Kidney (tissue), 14 donors: ENCODE measurements around the gene LBX2. TPM values are rescaled to one million over a fixed set of nuclear protein-coding genes. Genes with fewer than 3 reads are reported as not detected.

Experiments
- DNase-seq, 5 donors: peaks; one replicate each; pipeline ENCODE4 v3.0.0-alpha.2; 2013 to 2020
- FAIRE-seq: peaks from 2 replicates; lab custom pipeline; 2012; peaks lifted over from hg19 to GRCh38; lab: Jason Lieb, UNC
- H3K27ac ChIP-seq, 2 donors: one replicate each; pipeline ENCODE4 v1.7.0; 2013; ENCODE audit warnings: low read depth in 2 of 2, low read length in 2 of 2, inconsistent platforms in 1 of 2
- H3K27me3 ChIP-seq: one replicate; pipeline ENCODE4 v1.7.1; 2013; ENCODE audit warnings: low read length, inconsistent platforms; ENCODE audit not compliant: control insufficient read depth, insufficient read depth
- H3K36me3 ChIP-seq, 3 donors: one replicate each; pipeline versions ENCODE4 v1.7.0 to v1.7.1; 2013; ENCODE audit warnings: low read length in 3 of 3, control low read depth in 1 of 3, inconsistent platforms in 1 of 3; ENCODE audit not compliant: insufficient read depth in 3 of 3, control insufficient read depth in 2 of 3
- H3K4me1 ChIP-seq, 3 donors: one replicate each; pipeline versions ENCODE4 v1.7.0 to v1.7.1; 2013; ENCODE audit warnings: low read length in 3 of 3, inconsistent platforms in 1 of 3, low read depth in 1 of 3; ENCODE audit not compliant: control insufficient read depth in 2 of 3, insufficient read depth in 2 of 3
- H3K4me3 ChIP-seq, 3 donors: one replicate each; pipeline versions ENCODE4 v1.7.0 to v1.8.1; 2013; ENCODE audit warnings: low read length in 3 of 3, control low read depth in 1 of 3, inconsistent platforms in 1 of 3
- H3K9ac ChIP-seq, 3 donors: one replicate each; pipeline versions ENCODE4 v1.7.0 to v1.7.1; 2013; ENCODE audit warnings: low read length in 3 of 3, control low read depth in 1 of 3, inconsistent platforms in 1 of 3
- H3K9me3 ChIP-seq, 3 donors: one replicate each; pipeline versions ENCODE4 v1.7.0 to v1.7.1; 2013; ENCODE audit warnings: low read length in 3 of 3, control low read depth in 1 of 3, inconsistent platforms in 1 of 3; ENCODE audit not compliant: control insufficient read depth in 2 of 3, insufficient read depth in 1 of 3
- intact Hi-C: fragments of 100-400 bp; cut with DNase I; formaldehyde crosslinking; loops from one replicate; pipeline ENCODE4 v1.11.1; 2022
- polyA plus RNA-seq: library from polyadenylated mRNA; stranded (reverse); fragments of 350-450 nt; fragmentation: Illumina TruSeq; extraction: RNeasy Lipid Tissue Mini Kit (QIAGEN cat#74804); gene quantifications from one replicate; pipeline ENCODE4 v1.2.3, GENCODE V29; 2014; ENCODE audit warnings: low read depth, low replicate concordance; ENCODE audit not compliant: insufficient read depth
- total RNA-seq: library from RNA; stranded (reverse); fragmentation: NEBNext Ultra II Directional; extraction: Animal tissue kit (Norgen Biotek cat#: 25700); gene quantifications from one replicate; pipeline ENCODE4 v1.2.1, GENCODE V29; 2021
- TF ChIP-seq, protein P1 (sequence below): IDR thresholded peaks from 3 replicates; pipeline ENCODE4 v1.5.1; 2012; ENCODE audit warnings: mild to moderate bottlenecking, moderate library complexity, borderline replicate concordance; ENCODE audit not compliant: insufficient read depth; ENCODE audit errors: extremely low read depth
- donor health status: control.
- donor health status: control.
- donor health status: control.
- donor health status: control.
- donor health status: control.
- donor health status: DM: yes; HTN: yes; CAD: no.
- donor health status: Normal renal cell carcinoma (clear cell type).

The LBX2 gene
- total and polyA plus RNA-seq, 2 donors from 2014 or later = 1.5 to 2.5 TPM

DNA sequence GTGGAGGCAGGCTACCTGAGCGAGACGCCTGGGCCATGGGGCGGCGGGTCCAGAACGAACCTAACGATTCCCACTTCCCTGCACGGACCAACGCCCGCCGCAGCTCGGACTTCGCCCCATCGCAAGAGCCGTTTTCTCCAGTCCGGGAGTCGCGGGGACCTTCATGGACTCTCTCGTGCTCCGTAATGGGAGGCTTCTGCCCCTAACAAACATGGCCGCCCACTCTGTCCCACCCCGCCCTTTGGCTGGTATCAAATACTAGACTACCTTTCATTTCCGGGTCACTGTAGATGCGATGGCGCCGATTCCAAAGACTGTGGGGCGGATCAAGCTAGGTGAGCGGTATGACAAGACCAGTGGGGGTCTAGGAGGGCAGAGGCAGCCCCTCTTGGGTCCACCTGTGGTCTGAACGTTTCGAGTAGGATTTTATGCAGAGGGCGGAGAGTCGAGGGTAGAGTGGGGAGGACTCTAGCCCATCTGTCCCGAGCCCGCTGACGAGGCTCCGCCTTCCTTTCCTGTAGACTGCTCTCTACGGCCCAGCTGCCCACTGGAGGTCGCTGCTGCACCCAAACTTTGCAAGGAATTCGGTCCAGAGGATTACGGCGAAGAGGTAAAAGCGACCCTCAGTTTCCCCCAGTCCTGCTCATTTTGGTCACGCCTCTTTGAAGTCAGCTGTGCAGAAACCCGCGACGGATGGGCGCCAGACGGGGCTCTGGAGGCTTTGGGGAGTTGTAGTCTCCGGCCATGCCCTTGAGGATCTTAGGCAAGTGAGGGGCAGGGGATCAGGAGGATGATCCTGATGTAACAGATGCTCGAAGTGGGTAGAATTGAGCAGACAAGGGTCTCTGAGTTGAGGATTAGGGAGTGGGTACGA is 16.4 kb downstream of the LBX2 start, which contains the start of the genes CCDC142 and TTC31:
Gene CCDC142, minus strand, starts transcription at position 198 of the 874 bp plus-strand sequence. Its CDS starts 161 bp downstream, at position 37.
Gene TTC31, plus strand, starts transcription at position 281 of the 874 bp plus-strand sequence. Its CDS starts 15 bp downstream, at position 296.
- intact Hi-C loops = no loop called here
- TF ChIP-seq, protein P1, sequence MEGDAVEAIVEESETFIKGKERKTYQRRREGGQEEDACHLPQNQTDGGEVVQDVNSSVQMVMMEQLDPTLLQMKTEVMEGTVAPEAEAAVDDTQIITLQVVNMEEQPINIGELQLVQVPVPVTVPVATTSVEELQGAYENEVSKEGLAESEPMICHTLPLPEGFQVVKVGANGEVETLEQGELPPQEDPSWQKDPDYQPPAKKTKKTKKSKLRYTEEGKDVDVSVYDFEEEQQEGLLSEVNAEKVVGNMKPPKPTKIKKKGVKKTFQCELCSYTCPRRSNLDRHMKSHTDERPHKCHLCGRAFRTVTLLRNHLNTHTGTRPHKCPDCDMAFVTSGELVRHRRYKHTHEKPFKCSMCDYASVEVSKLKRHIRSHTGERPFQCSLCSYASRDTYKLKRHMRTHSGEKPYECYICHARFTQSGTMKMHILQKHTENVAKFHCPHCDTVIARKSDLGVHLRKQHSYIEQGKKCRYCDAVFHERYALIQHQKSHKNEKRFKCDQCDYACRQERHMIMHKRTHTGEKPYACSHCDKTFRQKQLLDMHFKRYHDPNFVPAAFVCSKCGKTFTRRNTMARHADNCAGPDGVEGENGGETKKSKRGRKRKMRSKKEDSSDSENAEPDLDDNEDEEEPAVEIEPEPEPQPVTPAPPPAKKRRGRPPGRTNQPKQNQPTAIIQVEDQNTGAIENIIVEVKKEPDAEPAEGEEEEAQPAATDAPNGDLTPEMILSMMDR = peak; percentile 82
- H3K36me3 ChIP-seq = peaks cover 0 to 4% (median 3%) of the 10 kb centered on the region in 3 donors

DNA sequence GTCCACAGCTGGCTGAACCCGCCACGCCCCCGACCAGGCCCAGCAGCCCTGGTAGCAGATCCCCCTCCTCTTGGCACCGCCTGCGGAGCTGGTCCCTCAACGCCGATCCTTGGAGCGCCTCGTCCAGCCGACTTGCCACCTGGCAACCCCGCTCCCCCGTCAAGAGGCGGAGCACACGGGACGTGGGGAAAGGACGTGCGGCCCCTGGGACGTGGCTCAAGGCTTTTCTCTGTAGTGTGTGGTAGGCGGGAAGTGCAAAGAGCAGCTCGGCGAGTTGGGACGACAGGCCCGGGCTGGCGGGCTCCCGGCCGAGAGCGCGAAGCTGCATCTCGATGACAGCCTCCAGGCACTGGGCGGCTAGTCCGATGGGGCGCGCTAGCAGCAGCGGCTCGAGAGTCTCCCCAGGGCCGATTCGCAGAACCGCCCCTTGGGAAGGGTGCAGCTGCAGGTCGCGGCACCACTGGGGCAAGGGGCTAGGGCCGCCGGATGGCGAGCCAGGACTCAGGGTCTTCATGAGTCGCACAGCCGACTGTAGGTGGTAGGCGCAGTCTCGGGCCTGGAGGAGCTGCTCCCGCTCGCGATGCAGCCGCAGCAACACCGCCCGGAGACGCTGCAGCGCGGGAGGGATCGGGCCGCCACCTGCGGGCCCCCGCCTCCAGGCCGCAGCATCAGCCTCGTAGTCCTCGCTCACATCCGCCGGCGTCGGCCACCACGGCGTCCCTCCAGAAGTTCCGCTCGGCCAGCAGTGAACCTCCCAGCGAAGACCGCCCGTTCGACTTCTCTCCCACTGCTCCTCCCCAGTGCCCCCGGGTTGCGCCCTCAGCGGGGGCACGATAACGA is 17.2 kb downstream of the LBX2 start:
- H3K4me3 ChIP-seq = peak overlapping the region; percentile 95 to 100 (median 99)
- H3K36me3 ChIP-seq = peaks cover 0 to 8% (median 3%) of the 10 kb centered on the region in 3 donors
- TF ChIP-seq, protein P1 = no peak
- no peak for FAIRE-seq
- no peaks in the 10 kb centered on the region for H3K9me3 ChIP-seq
- H3K27me3 ChIP-seq = no peaks in the 10 kb centered on the region
- H3K27ac ChIP-seq = peak overlapping the region; percentile 92 to 98
- peaks cover 0 to 20% (median 6%) of the 10 kb centered on the region in 3 donors for H3K4me1 ChIP-seq
- peak; percentile 32 to 84 (median 51) for DNase-seq
- intact Hi-C loops = no loop called here
- H3K9ac ChIP-seq = peak overlapping the region; percentile 68 to 98 (median 80)

More for the DNA sequence above, 16.4 kb downstream of the LBX2 start, which contains the start of the genes CCDC142 and TTC31:
- H3K9ac ChIP-seq = peak within 1 kb of the TSS; percentile 68 to 98 (median 85)
- H3K9me3 ChIP-seq = no peaks in the 10 kb centered on the region
- no peaks in the 10 kb centered on the region for H3K27me3 ChIP-seq
- FAIRE-seq (no peak), DNase-seq (peak; percentile 97 to 99 (median 98))
- peak within 1 kb of the TSS; percentile 95 to 100 (median 99) for H3K4me3 ChIP-seq
- peaks cover 0 to 20% (median 6%) of the 10 kb centered on the region in 3 donors for H3K4me1 ChIP-seq
- H3K27ac ChIP-seq = peak within 1 kb of the TSS; percentile 92 to 98

DNA sequence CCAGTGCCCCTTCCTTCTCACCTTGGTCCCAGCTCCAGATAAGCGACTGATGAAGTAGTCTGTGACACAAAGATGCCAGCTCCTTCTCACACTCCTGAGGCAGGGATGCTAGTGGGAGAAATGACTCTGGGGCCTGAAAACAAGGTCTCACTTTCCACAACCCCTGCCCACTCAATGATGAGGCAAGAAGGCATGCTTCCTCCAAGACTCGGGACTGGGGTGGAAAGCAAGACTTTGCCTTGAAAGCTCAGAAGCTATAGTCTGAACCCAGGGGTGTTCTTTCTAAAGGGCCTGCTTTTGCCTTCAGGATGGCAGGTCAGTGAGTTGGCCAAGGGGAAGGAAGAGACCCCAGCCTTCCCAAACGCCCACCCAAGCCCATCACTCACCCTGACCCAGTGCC is 18.0 kb downstream of the LBX2 start:
- peaks cover 0 to 20% (median 6%) of the 10 kb centered on the region in 3 donors for H3K4me1 ChIP-seq
- H3K36me3 ChIP-seq = peaks cover 0 to 8% (median 3%) of the 10 kb centered on the region in 3 donors
- H3K27me3 ChIP-seq = no peaks in the 10 kb centered on the region
- DNase-seq (no peak), FAIRE-seq (no peak)
- H3K9me3 ChIP-seq = no peaks in the 10 kb centered on the region
- peak overlapping the region in 2 of 3 donors; percentile 95 to 100 for H3K4me3 ChIP-seq
- intact Hi-C loops = no loop called here
- no peak overlapping the region for H3K27ac ChIP-seq
- TF ChIP-seq, protein P1 = no peak
- peak overlapping the region in 2 of 3 donors; percentile 68 to 80 for H3K9ac ChIP-seq
